COLO829 (cell line): Measurements from ENCODE around the gene IQGAP1.
"Not testable (repeated sequence)": the region's sequence is repeated elsewhere in the genome, so short reads cannot be mapped to it uniquely, and the experiment has no call there.

ENCODE experiments used
- DNase-seq: peaks from one replicate; pipeline ENCODE4 v3.0.0; 2012; ENCODE audit warnings: low spot score

The IQGAP1 gene, protein sequence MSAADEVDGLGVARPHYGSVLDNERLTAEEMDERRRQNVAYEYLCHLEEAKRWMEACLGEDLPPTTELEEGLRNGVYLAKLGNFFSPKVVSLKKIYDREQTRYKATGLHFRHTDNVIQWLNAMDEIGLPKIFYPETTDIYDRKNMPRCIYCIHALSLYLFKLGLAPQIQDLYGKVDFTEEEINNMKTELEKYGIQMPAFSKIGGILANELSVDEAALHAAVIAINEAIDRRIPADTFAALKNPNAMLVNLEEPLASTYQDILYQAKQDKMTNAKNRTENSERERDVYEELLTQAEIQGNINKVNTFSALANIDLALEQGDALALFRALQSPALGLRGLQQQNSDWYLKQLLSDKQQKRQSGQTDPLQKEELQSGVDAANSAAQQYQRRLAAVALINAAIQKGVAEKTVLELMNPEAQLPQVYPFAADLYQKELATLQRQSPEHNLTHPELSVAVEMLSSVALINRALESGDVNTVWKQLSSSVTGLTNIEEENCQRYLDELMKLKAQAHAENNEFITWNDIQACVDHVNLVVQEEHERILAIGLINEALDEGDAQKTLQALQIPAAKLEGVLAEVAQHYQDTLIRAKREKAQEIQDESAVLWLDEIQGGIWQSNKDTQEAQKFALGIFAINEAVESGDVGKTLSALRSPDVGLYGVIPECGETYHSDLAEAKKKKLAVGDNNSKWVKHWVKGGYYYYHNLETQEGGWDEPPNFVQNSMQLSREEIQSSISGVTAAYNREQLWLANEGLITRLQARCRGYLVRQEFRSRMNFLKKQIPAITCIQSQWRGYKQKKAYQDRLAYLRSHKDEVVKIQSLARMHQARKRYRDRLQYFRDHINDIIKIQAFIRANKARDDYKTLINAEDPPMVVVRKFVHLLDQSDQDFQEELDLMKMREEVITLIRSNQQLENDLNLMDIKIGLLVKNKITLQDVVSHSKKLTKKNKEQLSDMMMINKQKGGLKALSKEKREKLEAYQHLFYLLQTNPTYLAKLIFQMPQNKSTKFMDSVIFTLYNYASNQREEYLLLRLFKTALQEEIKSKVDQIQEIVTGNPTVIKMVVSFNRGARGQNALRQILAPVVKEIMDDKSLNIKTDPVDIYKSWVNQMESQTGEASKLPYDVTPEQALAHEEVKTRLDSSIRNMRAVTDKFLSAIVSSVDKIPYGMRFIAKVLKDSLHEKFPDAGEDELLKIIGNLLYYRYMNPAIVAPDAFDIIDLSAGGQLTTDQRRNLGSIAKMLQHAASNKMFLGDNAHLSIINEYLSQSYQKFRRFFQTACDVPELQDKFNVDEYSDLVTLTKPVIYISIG (N-terminal part only)

DNA sequence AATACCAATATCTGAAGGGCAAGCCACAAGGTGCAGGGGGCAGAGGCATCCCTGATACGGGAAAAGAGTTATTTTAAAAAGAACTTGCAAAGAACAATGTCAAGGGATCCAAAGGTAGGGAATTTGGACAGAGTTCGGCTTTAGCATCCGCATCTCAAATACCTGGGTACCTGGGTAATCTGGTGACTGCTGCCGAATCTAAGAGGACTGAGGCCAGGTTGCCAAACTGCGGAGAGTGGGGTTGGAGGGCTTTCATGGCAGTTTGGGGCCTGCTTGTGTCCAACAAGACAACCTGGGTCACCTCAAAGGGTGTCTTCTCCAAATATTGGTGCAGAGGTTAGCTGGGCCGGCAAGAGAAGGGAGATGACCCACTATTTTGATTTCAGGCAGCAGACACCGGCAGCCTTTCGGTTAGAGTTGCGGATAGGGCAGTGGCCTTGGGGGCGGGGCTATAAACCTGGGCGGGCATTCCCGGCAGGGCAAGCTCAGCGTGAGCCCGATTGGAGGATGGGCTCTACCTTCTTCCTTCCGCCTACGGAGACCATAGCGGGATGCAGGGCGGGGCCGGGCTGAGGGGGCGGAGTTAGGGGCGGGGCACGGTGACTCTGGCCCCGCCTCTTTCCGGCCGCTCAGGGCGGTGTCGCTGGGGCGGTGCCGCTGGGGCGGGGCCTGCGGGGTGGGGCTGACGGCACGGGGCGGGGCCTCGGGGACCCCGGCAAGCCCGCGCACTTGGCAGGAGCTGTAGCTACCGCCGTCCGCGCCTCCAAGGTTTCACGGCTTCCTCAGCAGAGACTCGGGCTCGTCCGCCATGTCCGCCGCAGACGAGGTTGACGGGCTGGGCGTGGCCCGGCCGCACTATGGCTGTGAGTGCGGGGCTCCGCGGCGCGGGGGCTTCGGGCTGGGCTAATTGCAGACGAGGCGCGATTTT is at the start of gene IQGAP1:
IQGAP1 (plus strand) TSS at position 709 of the 928 bp plus-strand sequence; CDS start at position 809, 100 bp downstream.
- peak; percentile 99 for DNase-seq

DNA sequence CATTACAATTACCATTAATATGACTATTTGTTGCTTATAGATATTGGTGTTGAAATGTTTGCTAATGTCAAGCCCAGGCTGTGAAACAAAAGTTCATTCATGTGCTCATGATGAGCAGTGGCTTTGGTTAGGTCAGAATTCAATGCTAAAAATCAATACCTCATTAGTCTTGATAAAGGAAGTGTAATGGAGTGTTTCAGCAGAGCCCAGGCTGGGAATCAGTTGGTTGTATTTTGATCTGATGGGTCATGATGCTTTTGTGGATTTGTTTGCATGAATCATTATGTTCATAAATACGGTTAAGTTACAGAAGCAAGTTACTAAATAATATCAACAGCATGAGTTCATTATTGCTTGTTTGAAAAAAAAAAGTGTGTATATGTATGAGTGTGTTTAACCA is 49.5 kb upstream of the IQGAP1 start:
- DNase-seq = no peak

DNA sequence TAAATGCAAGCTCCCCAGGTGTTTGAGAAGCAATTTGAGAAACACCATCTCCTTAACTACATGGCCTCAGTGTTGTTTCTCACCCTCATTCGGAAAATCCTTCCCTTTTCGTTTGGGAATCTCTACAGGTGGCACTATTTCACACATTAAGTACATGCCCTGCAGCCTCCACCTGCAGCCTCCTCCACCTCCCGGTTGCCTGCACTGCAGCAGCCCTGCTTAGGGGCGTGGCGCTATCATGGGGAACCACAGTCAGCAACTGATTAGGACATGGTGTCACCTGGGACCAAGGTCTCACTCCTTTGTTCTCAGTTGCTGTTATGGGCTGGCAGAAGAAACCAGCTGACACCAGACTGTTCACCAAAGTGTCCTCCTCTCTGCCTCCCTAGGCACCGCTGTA is 47.7 kb upstream of the IQGAP1 start:
- DNase-seq = no peak

DNA sequence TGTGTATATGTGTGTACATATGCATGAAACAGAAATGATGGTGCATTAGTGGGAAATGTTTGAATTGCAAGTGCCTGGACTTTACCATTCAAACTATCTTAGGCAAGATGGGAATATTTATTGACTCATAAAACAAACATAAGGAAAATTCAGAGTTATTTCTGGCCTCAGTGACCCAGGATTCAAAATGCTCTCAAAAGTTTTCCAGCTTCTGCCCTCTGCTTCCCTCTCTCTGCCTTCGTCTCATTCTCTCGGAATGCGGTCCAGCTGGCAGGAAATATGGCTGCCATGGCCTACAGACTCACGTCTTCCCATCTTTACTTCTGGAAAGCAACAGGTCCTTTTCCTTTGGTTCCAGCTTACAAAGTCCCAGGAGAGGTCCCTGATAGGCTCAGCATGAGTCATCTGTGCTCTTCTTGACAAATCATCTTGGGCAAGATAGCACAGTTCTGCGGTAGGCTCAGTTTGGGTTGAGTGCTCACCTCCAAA is 44.7 kb upstream of the IQGAP1 start:
- DNase-seq = no peak

DNA sequence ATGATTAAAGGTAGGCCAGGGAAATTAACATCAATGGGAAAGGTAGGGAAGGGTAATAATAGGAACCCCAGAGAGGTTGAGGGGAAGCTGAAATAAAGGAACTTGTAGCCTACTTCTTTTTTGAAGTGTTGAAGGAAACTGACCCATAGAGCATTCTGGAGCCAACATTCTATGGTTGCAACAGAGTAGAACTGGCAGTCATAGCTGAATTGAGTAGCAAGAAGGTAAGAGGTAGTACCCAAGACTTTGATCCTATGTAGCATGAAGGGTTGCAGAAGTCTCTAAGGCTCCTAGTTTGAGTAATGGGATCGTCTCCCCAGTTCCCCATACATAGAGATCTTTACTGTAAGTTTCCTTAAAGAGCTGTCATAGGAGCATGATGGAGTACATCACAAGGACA is 43.4 kb upstream of the IQGAP1 start:
- DNase-seq = no peak

DNA sequence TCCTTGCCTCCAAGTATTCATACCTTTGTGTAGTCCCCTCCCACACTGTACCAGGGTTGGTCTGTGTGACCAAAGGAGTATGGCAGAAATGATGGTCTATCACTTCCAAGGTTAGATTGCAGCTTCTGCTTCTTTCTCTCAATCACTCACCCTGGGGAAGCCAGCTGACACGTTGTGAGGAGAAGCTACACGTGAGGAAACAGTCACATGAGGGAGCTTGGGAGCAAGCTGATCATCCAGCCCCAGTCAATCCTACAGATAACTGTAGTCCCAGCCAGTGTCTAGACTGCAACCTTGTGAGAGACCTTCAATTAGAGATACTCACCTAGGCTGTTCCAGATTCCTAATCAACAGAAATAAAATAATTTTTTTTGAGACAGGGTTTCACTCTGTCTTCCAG is 42.2 kb upstream of the IQGAP1 start:
- DNase-seq = no peak

DNA sequence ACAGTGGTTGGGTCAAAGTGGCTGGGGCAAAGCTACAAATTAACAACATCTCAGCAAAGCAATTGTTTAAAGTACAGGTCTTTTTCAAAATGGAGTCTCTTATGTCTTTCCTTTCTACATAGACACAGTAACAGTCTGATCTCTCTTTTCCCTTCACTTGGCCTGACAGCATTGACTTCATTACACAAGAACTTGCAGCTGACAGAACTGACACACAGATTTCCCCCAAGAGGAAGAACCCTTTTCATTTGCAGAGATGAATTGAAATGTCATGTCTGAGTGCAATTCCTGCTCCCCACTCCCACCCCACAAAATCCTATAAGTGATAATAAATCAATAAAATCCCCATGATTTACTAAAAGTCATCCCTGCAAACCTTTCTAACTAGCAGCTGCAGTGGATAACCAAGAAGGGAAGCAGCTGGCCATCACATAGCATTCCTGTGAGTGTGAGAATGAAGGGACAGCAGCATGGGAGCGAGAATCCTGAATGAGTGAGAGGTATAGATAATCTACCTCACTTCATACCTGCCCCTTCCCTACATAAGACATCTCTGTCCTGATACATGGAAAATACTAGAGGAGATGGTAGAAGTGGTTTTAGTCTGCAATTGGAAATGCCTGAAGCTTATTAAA is 40.5 kb upstream of the IQGAP1 start:
- DNase-seq = not testable (repeated sequence)

DNA sequence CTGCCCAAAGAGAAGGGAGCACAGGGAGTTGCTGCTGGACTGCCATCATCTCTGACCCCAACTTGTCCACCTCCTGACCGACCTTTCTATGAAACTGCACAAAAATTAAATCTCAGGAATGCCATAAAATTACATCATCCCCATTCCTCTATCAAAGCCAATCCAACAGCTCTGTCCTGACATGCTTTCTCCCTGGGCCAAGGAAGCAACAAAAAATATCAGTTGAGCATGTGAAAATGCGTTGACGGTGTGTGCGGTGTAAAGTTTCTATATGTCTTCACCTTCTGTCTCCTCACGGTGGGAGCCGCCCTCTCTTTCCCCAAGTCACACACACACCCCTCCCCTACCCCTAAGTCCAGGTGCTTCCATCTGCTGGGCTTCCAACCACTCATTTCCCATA is 39.6 kb upstream of the IQGAP1 start:
- no peak for DNase-seq

DNA sequence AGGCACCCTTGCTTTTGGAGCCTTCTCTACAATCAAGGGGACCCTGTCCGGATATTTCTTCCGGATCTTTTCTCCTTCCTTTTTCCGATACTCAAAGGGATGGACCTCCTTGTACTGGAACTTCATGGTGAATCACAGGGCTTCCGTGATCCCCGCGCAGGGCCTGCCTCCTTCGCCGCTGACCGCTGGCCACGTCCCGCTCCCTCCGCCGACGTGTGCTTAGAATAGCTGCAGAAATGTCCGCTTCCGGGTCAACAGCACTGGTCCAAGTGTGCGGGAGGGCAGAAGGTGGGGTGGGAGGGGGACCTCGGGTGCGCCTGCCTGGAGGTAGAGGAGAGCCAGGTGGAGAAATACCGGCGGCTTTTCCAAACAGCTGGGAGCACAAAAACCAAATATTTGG is 39.0 kb upstream of the IQGAP1 start:
- DNase-seq = no peak

DNA sequence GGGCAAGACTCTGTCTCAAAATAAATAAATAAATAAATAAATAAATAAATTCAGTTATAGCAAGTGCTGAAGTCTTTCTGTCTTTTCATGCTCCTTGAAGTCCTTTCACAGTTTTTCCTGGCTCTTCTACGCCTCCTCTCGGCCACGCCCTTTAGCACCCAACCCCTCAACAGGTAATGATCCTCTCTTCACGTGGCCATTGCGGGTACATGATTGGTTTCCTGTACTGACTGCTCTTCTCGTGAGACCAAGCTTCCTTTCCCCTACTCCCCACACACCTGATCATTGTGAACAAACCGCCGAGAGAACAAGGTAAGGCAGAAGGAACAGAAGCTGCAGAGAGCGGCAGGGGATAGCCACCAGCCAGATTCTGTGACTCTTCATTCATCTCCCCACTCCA is 38.2 kb upstream of the IQGAP1 start:
- no peak for DNase-seq

DNA sequence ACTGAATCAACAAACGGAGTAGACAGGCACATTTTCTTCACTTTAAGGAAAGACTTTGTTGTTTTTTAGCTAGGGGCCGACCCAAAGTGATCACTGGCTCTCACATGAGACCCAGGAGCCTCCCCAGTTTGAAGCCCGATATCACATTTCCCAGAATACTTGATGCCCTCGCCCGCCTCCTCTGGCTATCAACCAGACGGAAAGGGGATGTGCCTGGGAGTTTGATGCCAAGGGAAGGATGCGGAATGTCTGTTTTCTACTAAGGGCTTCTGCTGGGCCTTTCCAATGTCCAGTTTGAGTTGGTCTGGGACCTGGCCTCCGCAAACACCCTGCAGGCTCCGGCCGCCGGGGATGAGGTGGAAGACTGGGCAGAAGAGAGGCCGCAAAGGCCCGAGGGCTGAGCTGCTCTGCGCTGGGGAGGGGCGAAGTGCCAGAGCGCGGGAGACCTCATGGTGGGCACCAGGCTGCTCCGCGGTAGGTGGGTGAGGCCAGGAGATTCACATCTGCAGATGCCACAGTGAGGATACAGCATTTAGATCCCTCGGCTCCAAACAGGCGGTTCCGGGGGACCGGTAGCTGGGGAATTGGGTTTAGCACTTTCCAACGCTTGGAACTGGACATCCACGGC is 36.4 kb upstream of the IQGAP1 start:
- no peak for DNase-seq

DNA sequence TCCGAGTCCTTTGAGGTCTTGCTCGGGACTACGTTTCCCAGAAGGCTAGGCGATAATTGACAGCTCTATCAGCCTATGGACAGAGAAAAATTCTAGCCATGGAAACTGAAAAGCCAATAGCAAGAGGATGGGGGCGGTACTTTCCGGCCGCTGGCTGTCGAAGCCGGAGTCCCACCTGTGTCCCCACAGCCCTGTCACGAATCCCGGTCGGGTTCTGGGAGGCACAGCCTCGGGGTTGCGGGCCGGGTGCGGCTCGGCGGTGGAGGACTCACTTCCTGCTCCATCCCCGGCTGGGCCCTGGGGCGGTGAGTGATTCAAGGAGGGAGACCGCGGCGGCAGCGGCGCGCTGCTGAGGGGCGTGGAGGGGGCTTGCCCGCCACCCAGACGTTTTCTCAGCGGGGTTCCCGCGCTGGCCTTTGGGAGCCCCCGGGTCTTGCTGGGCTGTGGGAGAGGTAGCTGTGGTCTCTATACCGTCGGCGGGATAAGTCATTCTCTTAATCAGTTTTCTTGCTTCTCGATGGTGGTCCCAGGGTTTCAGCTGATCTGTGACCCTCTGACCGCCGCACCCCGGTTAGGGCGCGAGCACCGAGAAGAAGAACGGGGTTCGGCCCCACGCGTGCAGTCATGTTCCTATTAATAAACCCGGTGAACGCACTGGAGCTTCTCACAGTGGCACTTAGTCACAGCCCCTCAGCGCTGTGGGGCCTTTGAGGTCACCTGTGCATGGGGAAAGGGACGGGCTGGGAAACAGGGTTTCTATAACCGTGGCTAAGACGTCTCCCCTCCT is 35.7 kb upstream of the IQGAP1 start, which contains the start of gene ZNF774:
ZNF774 (plus strand) TSS at position 178 of the 787 bp plus-strand sequence. CDS start 2,377 bp downstream, outside the sequence.
- peak; percentile 100 for DNase-seq

DNA sequence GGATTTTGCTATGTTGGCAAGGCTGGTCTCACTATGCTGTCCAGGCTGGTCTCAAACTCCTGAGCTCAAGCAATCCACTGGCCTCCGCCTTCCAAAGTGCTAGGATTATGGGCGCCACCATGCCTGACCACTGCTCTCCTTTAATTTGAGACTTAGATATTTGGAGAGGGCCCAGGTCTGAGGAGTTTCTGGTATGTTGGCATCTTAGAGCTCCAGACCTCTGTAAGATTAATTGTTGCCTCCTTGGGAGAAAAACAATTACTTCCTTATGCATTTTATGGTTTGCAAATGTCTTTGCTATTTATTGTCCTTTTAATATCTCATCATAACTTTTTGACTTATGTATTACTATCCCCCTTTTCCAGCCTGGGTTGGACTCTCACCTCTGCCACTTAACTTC is 33.1 kb upstream of the IQGAP1 start:
- DNase-seq = no peak

DNA sequence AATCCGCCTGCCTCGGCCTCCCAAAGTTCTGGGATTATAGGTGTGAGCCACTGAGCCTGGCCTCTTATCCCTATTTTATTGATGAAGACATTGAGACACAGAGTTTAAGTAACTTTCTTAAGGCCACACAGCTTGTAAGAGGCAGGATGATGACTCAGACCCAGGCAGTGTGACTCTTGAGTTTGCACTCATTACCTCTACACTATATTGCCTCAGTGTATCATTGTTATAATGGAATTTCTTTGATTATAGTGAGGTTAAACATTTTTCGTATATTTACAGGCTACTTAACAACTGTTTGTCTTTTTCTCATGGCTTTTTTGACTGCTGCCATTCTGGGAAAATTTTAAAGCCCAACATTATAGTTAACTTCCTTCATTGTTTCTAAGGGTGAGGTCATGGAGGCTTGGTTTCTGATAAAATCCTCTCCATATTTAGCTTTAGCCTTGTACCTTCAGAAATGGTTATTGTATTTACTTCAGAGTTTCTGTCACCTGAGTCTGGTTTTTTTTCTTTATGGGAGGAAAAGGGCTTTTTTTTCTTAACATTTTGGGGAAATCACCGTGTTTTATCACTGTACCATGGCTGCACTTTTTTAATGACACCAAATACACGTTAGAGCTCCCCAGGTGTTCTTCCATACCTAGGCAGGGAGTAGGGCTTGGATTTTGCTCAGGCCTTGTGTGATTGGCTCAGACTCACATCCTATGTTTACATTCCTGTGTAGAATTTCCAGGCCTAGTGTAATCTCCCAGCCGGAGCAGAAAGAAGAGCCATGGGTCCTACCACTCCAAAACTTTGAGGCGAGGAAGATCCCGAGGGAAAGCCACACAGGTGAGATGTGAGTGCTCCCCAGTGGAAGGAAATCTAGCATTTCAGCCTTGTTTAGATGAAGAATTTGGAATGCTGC is 29.7 kb upstream of the IQGAP1 start:
- no peak for DNase-seq

DNA sequence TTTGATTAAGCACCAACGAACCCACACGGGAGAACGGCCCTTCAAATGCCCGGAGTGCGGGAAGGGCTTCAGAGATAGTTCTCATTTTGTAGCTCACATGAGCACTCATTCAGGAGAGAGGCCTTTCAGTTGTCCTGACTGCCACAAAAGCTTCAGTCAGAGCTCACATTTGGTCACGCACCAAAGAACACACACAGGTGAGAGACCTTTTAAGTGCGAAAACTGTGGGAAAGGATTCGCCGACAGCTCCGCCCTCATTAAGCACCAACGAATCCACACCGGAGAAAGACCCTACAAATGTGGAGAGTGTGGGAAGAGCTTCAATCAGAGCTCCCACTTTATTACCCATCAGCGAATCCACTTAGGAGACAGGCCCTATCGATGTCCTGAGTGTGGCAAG is 27.3 kb upstream of the IQGAP1 start:
- no peak for DNase-seq

DNA sequence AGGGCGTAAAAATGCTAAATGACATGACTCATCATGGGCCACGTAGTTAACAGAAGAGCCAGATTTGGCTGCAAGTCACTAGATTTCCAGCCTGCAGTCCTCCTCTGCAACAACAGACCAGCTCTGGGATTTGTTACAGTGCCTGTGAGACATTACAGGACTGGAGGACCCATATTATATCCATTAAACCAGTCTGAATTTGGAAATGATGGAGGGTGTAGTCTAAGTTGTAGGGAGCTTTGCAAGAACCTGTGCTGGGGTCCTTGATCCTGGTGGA is 25.2 kb upstream of the IQGAP1 start:
- DNase-seq = peak; percentile 81

DNA sequence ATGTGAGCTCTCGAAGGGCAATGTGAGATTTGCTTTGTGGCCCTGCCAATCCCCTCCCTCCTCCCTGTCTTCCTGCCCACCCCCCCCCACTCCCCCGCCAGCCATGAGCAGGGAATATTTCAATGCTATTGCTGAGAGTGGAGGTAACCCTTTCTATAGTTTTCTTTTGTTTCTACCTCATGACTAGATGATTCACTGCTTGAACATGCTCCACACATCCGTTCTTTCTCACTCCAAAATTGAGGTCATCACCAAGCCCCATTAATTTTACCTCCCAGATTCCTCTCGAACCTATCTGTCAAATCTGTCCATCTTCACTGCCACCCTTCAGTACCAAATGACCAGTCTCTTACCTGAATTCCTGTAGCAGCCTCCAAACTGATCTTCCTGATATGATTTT is 23.8 kb upstream of the IQGAP1 start:
- DNase-seq = peak; percentile 39

DNA sequence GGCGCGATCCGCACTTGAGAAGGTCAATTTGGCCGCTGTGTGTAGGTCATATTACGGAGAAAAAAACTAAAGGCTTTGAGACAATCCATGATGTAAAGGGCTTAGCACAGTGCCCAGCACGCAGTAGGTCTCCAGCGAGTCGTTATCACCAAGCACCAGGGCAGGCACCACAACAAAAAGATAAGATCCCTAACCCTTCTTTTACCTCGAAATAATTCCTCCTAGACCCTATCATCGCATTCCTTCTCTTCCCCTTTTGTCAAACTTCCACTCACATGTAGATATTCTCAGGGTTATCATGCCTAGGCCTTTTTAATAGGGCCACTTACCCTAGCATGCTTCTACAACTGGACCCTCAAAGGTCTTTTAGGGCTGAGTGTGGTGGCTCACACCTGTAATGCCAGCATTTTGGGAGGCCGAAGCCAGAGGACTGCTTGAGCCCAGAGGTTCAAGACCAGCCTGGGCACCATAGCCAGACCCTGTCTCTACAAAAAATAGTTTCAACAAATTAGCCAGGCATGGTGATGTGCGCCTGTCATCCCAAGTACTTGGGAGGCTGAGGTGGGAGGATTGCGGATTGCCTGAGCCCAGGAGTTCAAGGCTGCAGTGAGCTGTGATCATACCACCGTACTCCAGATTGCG is 22.5 kb upstream of the IQGAP1 start:
- DNase-seq = no peak
